GM18519 (cell line): Measurements from ENCODE around the gene PIGQ.

ENCODE experiments used
- ATAC-seq: cut with Tn5 transposase; IDR thresholded peaks from one replicate; pipeline ENCODE4 v1.9.1; 2021; ENCODE audit warnings: mild to moderate bottlenecking, moderate library complexity; ENCODE audit not compliant: unreplicated experiment, low FRiP score

The PIGQ gene

GRCh38 chr16:533391-534123 is 36.2 kb upstream of the PIGQ start:
- no peak for ATAC-seq

DNA sequence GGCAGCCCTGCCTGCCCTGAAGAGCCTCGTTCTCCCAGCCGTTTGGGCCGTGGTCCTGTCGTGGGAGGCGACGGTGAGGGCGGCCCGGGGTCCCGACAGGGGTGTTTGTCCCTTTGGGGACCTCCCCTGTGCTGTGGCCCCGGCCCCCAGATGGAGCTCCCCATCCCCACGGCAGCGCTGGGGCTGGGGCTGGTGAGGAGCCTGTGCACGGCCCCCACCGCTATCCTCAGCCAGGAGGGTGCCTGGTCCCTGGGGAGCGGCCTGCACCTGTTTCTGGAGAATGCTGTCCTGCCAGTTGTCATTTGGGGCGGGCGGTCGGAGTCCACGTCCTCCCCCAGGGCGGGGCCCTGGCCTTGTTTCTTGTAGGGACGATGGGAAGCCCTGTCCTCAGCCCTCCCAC is 35.6 kb upstream of the PIGQ start:
- no peak for ATAC-seq

GRCh38 chr16:534856-535445 is 34.8 kb upstream of the PIGQ start:
- no peak for ATAC-seq

GRCh38 chr16:535446-536405 is 34.0 kb upstream of the PIGQ start:
- no peak for ATAC-seq

DNA sequence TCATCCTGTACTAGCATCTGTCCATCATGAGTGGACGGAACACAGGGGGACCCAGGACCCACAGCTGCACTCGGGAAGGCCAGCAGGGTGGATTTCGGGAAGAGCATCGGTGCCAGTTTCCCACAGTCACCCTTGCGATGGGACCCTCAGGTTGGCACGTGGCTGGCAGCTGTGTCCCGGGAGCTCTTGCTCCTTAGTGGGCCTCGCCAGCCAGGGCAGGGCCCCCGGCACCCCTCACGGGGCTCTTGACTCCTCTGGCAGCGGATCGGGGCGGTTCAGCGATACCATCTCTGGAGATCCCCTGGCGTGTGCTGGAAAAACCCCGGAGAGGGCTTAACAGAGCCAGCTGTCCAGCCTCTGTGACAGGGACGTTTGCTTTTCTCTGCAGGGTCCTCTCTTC is 33.0 kb upstream of the PIGQ start:
- no peak for ATAC-seq

GRCh38 chr16:537415-538335 is 32.1 kb upstream of the PIGQ start:
- ATAC-seq: no peak

- no peak for ATAC-seq
These were observed 29.8 kb upstream of the PIGQ start for GRCh38 chr16:539901-540530.

- no peak for ATAC-seq
These were observed 29.0 kb upstream of the PIGQ start for GRCh38 chr16:540645-541340.

DNA sequence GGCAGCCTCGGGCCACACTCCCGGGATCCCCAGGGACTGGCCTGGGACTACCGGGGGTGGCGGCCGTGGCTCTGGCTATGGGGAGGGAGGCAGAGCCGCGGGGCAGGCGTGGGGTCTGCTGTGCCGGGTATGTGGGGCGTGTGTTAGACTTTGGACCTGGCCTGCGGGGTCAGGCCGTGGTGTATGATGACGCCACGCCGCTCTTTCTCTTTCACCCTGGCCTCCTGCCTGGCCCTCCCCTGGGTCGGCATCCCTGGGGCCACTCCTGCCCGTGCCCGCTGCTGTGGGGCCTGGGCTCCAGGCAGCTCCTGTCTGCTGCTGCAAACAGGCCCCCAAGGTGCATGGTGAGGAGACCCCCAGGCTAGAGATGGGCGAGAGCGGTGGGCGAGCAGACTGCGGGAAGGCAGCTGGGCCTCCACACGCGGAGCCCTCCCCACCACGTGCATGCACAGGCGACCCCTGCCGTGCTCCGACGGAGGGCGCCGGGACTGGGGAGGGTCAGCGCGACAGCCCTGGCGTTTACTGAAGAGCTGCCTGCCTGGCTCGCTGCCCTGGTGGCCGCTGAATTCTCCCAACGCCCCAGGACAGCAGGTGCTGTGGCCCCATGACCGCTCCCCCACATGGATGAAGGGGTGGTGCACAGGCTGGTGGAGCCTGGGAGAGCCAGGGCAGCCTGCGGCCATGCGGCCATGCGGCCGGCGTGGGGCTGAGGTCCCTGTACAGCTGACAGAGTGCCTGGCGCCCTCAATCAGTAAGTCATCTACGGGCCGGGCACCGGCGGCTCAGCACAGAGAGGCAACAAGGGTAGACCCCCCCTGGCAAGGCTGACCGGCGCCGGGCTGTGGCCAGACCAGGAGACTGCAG is 26.2 kb upstream of the PIGQ start:
- ATAC-seq: no peak

- ATAC-seq: no peak
These were observed 25.3 kb upstream of the PIGQ start for GRCh38 chr16:544517-544916.

GRCh38 chr16:546909-547770 is 22.6 kb upstream of the PIGQ start:
- ATAC-seq: no peak

DNA sequence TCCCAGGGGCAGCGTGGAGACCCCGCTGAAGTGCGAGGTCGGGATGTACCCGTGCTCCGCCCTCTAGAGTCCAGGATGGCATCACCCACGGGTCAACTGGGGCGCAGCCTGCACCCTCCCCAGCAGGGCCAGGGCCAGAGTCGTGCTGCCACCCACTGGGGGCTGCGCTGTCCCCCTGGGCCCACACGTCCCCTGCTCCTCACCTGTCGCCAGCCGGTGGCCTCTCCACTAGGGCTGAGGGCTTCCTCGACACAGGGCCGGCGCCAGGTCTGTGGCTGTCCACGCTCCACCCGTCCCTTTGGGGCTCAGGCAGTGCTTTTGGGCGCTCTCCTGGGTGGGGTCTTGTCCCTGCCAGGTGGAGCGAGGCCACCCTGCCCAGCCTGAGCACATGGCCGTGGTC is 21.2 kb upstream of the PIGQ start:
- ATAC-seq: no peak

GRCh38 chr16:549544-550263 is 20.1 kb upstream of the PIGQ start:
- ATAC-seq: no peak

DNA sequence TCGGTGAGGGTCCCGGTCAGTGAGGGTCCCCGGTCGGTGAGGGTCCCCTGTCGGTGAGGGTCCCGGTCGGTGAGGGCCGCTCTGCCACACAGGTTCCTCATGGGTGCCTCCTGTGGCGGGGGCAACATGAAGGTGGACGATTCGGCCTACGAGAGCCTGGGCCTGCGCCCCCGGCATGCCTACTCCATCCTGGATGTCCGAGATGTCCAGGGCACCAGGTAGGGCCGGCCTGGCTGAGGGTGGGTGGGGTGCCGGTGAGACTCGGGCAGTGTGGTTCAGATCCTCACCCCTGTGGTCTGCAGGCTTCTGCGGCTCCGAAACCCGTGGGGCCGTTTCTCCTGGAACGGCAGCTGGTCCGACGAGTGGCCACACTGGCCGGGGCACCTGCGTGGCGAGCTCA is 18.6 kb upstream of the PIGQ start:
- no peak for ATAC-seq

DNA sequence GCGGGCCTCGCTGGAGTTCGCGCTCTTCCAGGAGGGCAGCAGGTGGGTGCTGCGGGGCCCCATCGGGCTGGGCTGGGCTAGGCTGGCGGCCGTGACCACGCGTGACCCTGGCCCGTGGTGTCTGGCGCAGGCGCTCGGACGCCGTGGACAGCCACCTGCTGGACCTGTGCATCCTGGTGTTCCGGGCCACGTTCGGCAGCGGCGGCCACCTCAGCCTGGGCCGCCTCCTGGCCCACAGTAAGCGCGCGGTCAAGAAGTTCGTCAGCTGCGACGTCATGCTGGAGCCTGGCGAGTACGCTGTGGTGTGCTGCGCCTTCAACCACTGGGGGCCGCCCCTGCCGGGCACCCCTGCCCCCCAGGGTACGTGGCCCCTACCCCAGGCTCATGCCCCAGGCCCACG is 17.6 kb upstream of the PIGQ start:
- no peak for ATAC-seq

DNA sequence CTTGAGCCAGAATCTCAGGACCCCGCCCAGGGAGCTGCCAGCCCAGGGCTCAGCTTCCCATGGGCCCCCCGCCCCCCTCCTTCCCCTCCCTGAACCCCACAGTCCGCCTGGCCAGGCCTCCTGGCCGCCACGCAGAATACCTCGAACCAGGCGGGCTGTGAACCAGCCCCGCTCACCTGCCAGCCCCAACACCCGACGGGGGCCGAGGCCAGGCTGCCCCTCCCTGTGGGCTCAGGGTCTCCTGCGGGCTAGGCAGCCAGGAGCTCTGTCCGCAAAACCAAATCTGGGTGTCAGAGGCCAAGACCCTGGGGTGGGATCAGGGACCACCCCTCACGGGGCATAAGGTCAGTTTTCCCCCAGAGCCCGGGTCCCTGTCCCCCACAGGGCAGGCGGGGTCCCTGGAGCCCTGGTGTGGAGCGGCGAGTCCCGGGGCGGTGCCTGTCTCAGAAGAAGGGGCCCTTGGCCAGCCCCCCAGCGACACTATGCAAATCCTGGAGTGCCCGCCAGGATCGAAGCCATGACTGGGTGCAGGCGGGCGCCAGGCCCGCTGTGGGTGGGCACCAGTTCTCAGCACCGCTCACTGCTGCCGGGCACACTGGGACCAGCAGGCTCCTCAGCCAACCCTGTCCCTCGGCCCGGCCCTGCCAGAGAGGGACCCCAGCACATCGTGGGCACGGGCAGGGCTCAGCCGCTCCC is 16.0 kb upstream of the PIGQ start:
- no peak for ATAC-seq
